PFSK-1 (cell line): ENCODE measurements around the gene C9orf152.

Source experiments
- POLR2AphosphoS5 ChIP-seq: IDR thresholded peaks from 2 replicates; pipeline ENCODE4 v1.6.1; 2012; ENCODE audit warnings: low read depth, mild to moderate bottlenecking, control low read depth, low read length, moderate library complexity
- REST ChIP-seq, 2 experiments: IDR thresholded peaks; 2 replicates each; pipeline versions ENCODE4 v1.6.1 to v1.8.0; 2011 to 2012; ENCODE audit warnings: low read depth in 2 of 2, low read length in 2 of 2, control low read depth in 1 of 2, inconsistent platforms in 1 of 2, mild to moderate bottlenecking in 1 of 2, moderate library complexity in 1 of 2; ENCODE audit not compliant: insufficient read depth in 1 of 2
- SIN3A ChIP-seq: IDR thresholded peaks from 2 replicates; pipeline ENCODE4 v1.6.1; 2012; ENCODE audit warnings: mild to moderate bottlenecking, low read length, moderate library complexity, borderline replicate concordance; ENCODE audit not compliant: insufficient read depth

- TF ChIP-seq POLR2AphosphoS5 = no peak
- TF ChIP-seq SIN3A = no peak
- TF ChIP-seq REST (IDR thresholded peaks at IDR 0.05; ENCODE audit: insufficient read depth in 1 of 2, low read depth in 2 of 2, low read length in 2 of 2) = no peak
Observed at GRCh38 chr9:110189559-110190320, 18.2 kb downstream of the C9orf152 start.
